Vagina (tissue), 2 donors: ENCODE measurements around the gene VRK3. TPM values are rescaled to one million over a fixed set of nuclear protein-coding genes. Genes with fewer than 3 reads are reported as not detected.
"Not testable (repeated sequence)": the region's sequence is repeated elsewhere in the genome, so short reads cannot be mapped to it uniquely, and the experiment has no call there.

Experiments used
- DNase-seq, 2 donors: peaks; one replicate each; pipeline ENCODE4 v3.0.0-alpha.2; 2017; ENCODE audit errors: extremely low spot score in 2 of 2
- H3K27ac ChIP-seq: fragments of 200-600 bp; sonication (generic); one replicate; pipeline ENCODE4 v1.5.1; 2019
- H3K27me3 ChIP-seq: fragments of 200-600 bp; sonication (generic); one replicate; pipeline ENCODE4 v1.5.1; 2019
- H3K36me3 ChIP-seq, 2 donors: fragments of 200-600 bp; sonication (generic); one replicate each; pipeline ENCODE4 v1.5.1; 2017 to 2019
- H3K4me1 ChIP-seq: fragments of 200-600 bp; sonication (generic); one replicate; pipeline ENCODE4 v1.5.1; 2019
- H3K4me3 ChIP-seq, 2 donors: fragments of 200-600 bp; sonication (generic); 1 replicate in 1 of 2; 2 replicates in 1 of 2; pipeline ENCODE4 v1.5.1; 2016 to 2019
- H3K9me3 ChIP-seq: fragments of 200-600 bp; sonication (generic); one replicate; pipeline ENCODE4 v1.5.1; 2019
- CTCF ChIP-seq, 3 experiments: fragments of 450-650 bp in 2 of 3; fragments of 200-600 bp in 1 of 3; sonication (generic) in 1 of 3; IDR thresholded peaks; one replicate each; pipeline ENCODE4 v1.5.1; 2017 to 2019; ENCODE audit warnings: antibody characterized with exemption in 3 of 3, mild to moderate bottlenecking in 2 of 3, moderate library complexity in 2 of 3
- POLR2A ChIP-seq, 2 donors: fragments of 450-650 bp; IDR thresholded peaks; one replicate each; pipeline ENCODE4 v1.6.1; 2017; ENCODE audit warnings: antibody characterized with exemption in 2 of 2, mild to moderate bottlenecking in 2 of 2, moderate library complexity in 2 of 2
- POLR2AphosphoS5 ChIP-seq, 2 donors: sonication (generic); formaldehyde crosslinking; IDR thresholded peaks; one replicate each; pipeline ENCODE4 v1.9.0; 2017; ENCODE audit warnings: antibody characterized with exemption in 2 of 2, mild to moderate bottlenecking in 2 of 2, low read depth in 1 of 2; ENCODE audit not compliant: insufficient read depth in 1 of 2
- intact Hi-C: fragments of 100-400 bp; cut with DNase I; formaldehyde crosslinking; loops from one replicate; pipeline ENCODE4 v1.15.1; 2023
- total RNA-seq: library from RNA; depleted of rRNA; stranded (reverse); fragments of >200 nt; gene quantifications from one replicate; pipeline ENCODE4 v1.2.3, GENCODE V29; 2016

Gene VRK3
- total RNA-seq, 1 donor from 2014 or later = 34.9 TPM

- no peak overlapping the region for H3K4me3 ChIP-seq
- no peaks in the 10 kb centered on the region for H3K27me3 ChIP-seq
- intact Hi-C loops = no loop called here
- TF ChIP-seq POLR2AphosphoS5 (IDR thresholded peaks at IDR 0.05; ENCODE audit: insufficient read depth in 1 of 2, low read depth in 1 of 2) (no peak), POLR2A (IDR thresholded peaks at IDR 0.05) (no peak), CTCF (IDR thresholded peaks at IDR 0.05) (no peak)
- no peaks in the 10 kb centered on the region for H3K4me1 ChIP-seq
- no peaks in the 10 kb centered on the region for H3K36me3 ChIP-seq
- H3K9me3 ChIP-seq = no peaks in the 10 kb centered on the region
- no peak overlapping the region for H3K27ac ChIP-seq
- DNase-seq = no peak
These were observed 75.2 kb downstream of the VRK3 start for GRCh38 chr19:49949742-49950589.

- DNase-seq = no peak
- TF ChIP-seq POLR2AphosphoS5 (IDR thresholded peaks at IDR 0.05; ENCODE audit: insufficient read depth in 1 of 2, low read depth in 1 of 2) = no peak
- TF ChIP-seq POLR2A (IDR thresholded peaks at IDR 0.05) = no peak
- TF ChIP-seq CTCF (IDR thresholded peaks at IDR 0.05) = no peak
- H3K4me3 ChIP-seq = no peak overlapping the region
- H3K9me3 ChIP-seq = no peaks in the 10 kb centered on the region
- H3K27ac ChIP-seq = no peak overlapping the region
- H3K36me3 ChIP-seq = no peaks in the 10 kb centered on the region
- H3K27me3 ChIP-seq = no peaks in the 10 kb centered on the region
- H3K4me1 ChIP-seq = no peaks in the 10 kb centered on the region
- intact Hi-C loops = no loop called here
These were observed 78.8 kb downstream of the VRK3 start for GRCh38 chr19:49946415-49946814.

- DNase-seq, H3K4me3 ChIP-seq, H3K27me3 ChIP-seq, H3K4me1 ChIP-seq, intact Hi-C loops, H3K27ac ChIP-seq, H3K36me3 ChIP-seq, H3K9me3 ChIP-seq: not testable (repeated sequence)
These were observed 80.6 kb downstream of the VRK3 start for GRCh38 chr19:49944567-49944966.

- no peak for TF ChIP-seq CTCF (IDR thresholded peaks at IDR 0.05)
- TF ChIP-seq POLR2AphosphoS5 (IDR thresholded peaks at IDR 0.05; ENCODE audit: insufficient read depth in 1 of 2, low read depth in 1 of 2) = no peak
- no peak for TF ChIP-seq POLR2A (IDR thresholded peaks at IDR 0.05)
- Histone ChIP-seq H3K4me1 (peaks cover 9% of the 10 kb centered on the region), H3K4me3 (no peak overlapping the region), H3K27ac (no peak overlapping the region), H3K27me3 (no peaks in the 10 kb centered on the region), H3K36me3 (no peaks in the 10 kb centered on the region), H3K9me3 (no peaks in the 10 kb centered on the region)
- intact Hi-C loops = no loop called here
- DNase-seq = no peak
These were observed 84.7 kb downstream of the VRK3 start for GRCh38 chr19:49940482-49940791.

- TF ChIP-seq POLR2AphosphoS5 (IDR thresholded peaks at IDR 0.05; ENCODE audit: insufficient read depth in 1 of 2, low read depth in 1 of 2) (no peak), CTCF (IDR thresholded peaks at IDR 0.05) (no peak)
- H3K27me3 ChIP-seq = no peaks in the 10 kb centered on the region
- H3K27ac ChIP-seq = no peak overlapping the region
- no peak overlapping the region for H3K4me3 ChIP-seq
- intact Hi-C loops = loop anchor here (5.0 kb wide), 1 partner anchor 42 kb away; no protein-coding TSS in a partner anchor
- no peak for DNase-seq
- H3K36me3 ChIP-seq = no peaks in the 10 kb centered on the region
- H3K4me1 ChIP-seq = peaks cover 9% of the 10 kb centered on the region
- no peaks in the 10 kb centered on the region for H3K9me3 ChIP-seq
These were observed 85.3 kb downstream of the VRK3 start for GRCh38 chr19:49939721-49940481.
